Stimulated activated CD4-positive, alpha-beta T cell treated with anti-CD3 and anti-CD28 coated beads, Interleukin-2, amount 100 ng/mL, for 48 hours (primary cell): ENCODE measurements around the gene THBS3.

Experiments used
- DNase-seq, 2 donors: peaks; one replicate each; pipeline ENCODE4 v3.0.0-alpha.2; 2020

Gene THBS3

GRCh38 chr1:155186794-155187455 lies 20.8 kb downstream of the THBS3 start:
- no peak for DNase-seq

- no peak for DNase-seq
Measured at GRCh38 chr1:155186067-155186793, 21.5 kb downstream of the THBS3 start.

- no peak for DNase-seq
Measured at GRCh38 chr1:155185783-155186066, 22.0 kb downstream of the THBS3 start.

GRCh38 chr1:155184835-155185782 lies 22.6 kb downstream of the THBS3 start:
- no peak for DNase-seq

- DNase-seq: no peak
Measured at GRCh38 chr1:155184351-155184811, 23.3 kb downstream of the THBS3 start.

- no peak for DNase-seq
Measured at GRCh38 chr1:155183775-155184221, 23.9 kb downstream of the THBS3 start.

GRCh38 chr1:155182052-155182550 lies 25.6 kb downstream of the THBS3 start:
- DNase-seq: no peak

- no peak for DNase-seq
Measured at GRCh38 chr1:155181371-155182051, 26.2 kb downstream of the THBS3 start.

- no peak for DNase-seq
Measured at GRCh38 chr1:155179112-155180031, 28.3 kb downstream of the THBS3 start.

- no peak for DNase-seq
Measured at GRCh38 chr1:155178441-155179111, 29.1 kb downstream of the THBS3 start.

- no peak for DNase-seq
Measured at GRCh38 chr1:155177918-155178281, 29.8 kb downstream of the THBS3 start.

GRCh38 chr1:155177192-155177917 lies 30.3 kb downstream of the THBS3 start:
- DNase-seq: no peak

- DNase-seq: peak; percentile 89 to 90
Measured at GRCh38 chr1:155176544-155177071, 31.1 kb downstream of the THBS3 start.

- no peak for DNase-seq
Measured at GRCh38 chr1:155175927-155176371, 31.7 kb downstream of the THBS3 start.

GRCh38 chr1:155175281-155175926 lies 32.3 kb downstream of the THBS3 start:
- DNase-seq: no peak

- peak in 1 of 2 donors; percentile 45 for DNase-seq
Measured at GRCh38 chr1:155174324-155175280, 33.1 kb downstream of the THBS3 start.

GRCh38 chr1:155173478-155174323 lies 34.0 kb downstream of the THBS3 start, which contains the start of gene TRIM46:
TRIM46 (plus strand) TSS chr1:155173849; CDS start chr1:155173967, 118 bp downstream.
- peak; percentile 70 for DNase-seq
